Liver (tissue), 9 donors: ENCODE data around the gene ANGPT4. TPM values are rescaled to one million over a fixed set of nuclear protein-coding genes. Genes with fewer than 3 reads are reported as not detected.
A peak's percentile ranks its signal among the peaks of the same experiment; 100 is the strongest.

Experiments used
- DNase-seq: peaks from one replicate; pipeline ENCODE4 v3.0.0-alpha.2; 2017; ENCODE audit warnings: low spot score
- H3K27ac ChIP-seq, 2 donors: one replicate each; pipeline ENCODE4 v1.7.0; 2013; ENCODE audit warnings: inconsistent platforms in 2 of 2, low read length in 2 of 2, control low read depth in 1 of 2, low read depth in 1 of 2, mild to moderate bottlenecking in 1 of 2
- H3K27me3 ChIP-seq, 4 donors: one replicate each; pipeline versions ENCODE4 v1.6.1 to v1.7.0; 2013; ENCODE audit warnings: low read length in 3 of 4, inconsistent platforms in 1 of 4, mild to moderate bottlenecking in 1 of 4, moderate library complexity in 1 of 4; ENCODE audit not compliant: control insufficient read depth in 4 of 4, insufficient read depth in 4 of 4
- H3K36me3 ChIP-seq, 4 donors: one replicate each; pipeline versions ENCODE4 v1.6.1 to v1.7.0; 2013; ENCODE audit warnings: low read length in 3 of 4, mild to moderate bottlenecking in 3 of 4, low read depth in 1 of 4, moderate library complexity in 1 of 4; ENCODE audit not compliant: control insufficient read depth in 4 of 4, insufficient read depth in 3 of 4
- H3K4me1 ChIP-seq, 4 donors: one replicate each; pipeline versions ENCODE4 v1.6.1 to v1.7.0; 2013; ENCODE audit warnings: low read length in 3 of 4, mild to moderate bottlenecking in 3 of 4, moderate library complexity in 1 of 4; ENCODE audit not compliant: control insufficient read depth in 4 of 4, insufficient read depth in 4 of 4
- H3K4me3 ChIP-seq, 3 donors: one replicate each; pipeline versions ENCODE4 v1.6.1 to v1.7.0; 2013; ENCODE audit warnings: low read length in 3 of 3, control low read depth in 1 of 3, low read depth in 1 of 3, mild to moderate bottlenecking in 1 of 3
- H3K9ac ChIP-seq, 2 donors: one replicate each; pipeline ENCODE4 v1.7.0; 2013; ENCODE audit warnings: low read length in 2 of 2, mild to moderate bottlenecking in 2 of 2, moderate library complexity in 2 of 2, control low read depth in 1 of 2, low read depth in 1 of 2
- H3K9me3 ChIP-seq, 4 donors: one replicate each; pipeline versions ENCODE4 v1.6.1 to v1.7.0; 2013; ENCODE audit warnings: low read length in 3 of 4; ENCODE audit not compliant: control insufficient read depth in 4 of 4
- ATF3 ChIP-seq: IDR thresholded peaks from 2 replicates; pipeline ENCODE4 v1.6.1; 2016; ENCODE audit warnings: antibody characterized with exemption
- EGR1 ChIP-seq, 2 donors: IDR thresholded peaks; 2 replicates each; pipeline ENCODE4 v1.6.1; 2016 to 2018; ENCODE audit warnings: antibody characterized with exemption in 2 of 2, low read depth in 2 of 2
- HNF4G ChIP-seq: IDR thresholded peaks from 2 replicates; pipeline ENCODE4 v1.6.1; 2016; ENCODE audit warnings: antibody characterized with exemption
- JUND ChIP-seq, 2 donors: IDR thresholded peaks; 2 replicates each; pipeline ENCODE4 v1.6.1; 2016; ENCODE audit warnings: antibody characterized with exemption in 2 of 2
- MAX ChIP-seq: IDR thresholded peaks from 2 replicates; pipeline ENCODE4 v1.6.1; 2016; ENCODE audit warnings: antibody characterized with exemption
- NR2F2 ChIP-seq: IDR thresholded peaks from 2 replicates; pipeline ENCODE4 v1.6.1; 2016; ENCODE audit warnings: antibody characterized with exemption
- REST ChIP-seq: IDR thresholded peaks from 2 replicates; pipeline ENCODE4 v1.6.1; 2016; ENCODE audit warnings: antibody characterized with exemption, mild to moderate bottlenecking
- SP1 ChIP-seq: IDR thresholded peaks from 2 replicates; pipeline ENCODE4 v1.6.1; 2018; ENCODE audit warnings: antibody characterized with exemption, mild to moderate bottlenecking
- TAF1 ChIP-seq: conservative IDR thresholded peaks from 2 replicates; pipeline ENCODE4 v1.6.1; 2016; ENCODE audit warnings: antibody characterized with exemption, mild to moderate bottlenecking
- YY1 ChIP-seq: IDR thresholded peaks from 2 replicates; pipeline ENCODE4 v1.6.1; 2016; ENCODE audit warnings: antibody characterized with exemption, mild to moderate bottlenecking
- ZBTB33 ChIP-seq: IDR thresholded peaks from 2 replicates; pipeline ENCODE4 v1.6.1; 2016; ENCODE audit warnings: antibody characterized with exemption
- WGBS: extraction: QIAGEN DNeasy Blood & Tissue Kit; methylation state at CpG from one replicate; pipeline ENCODE4 v1.1.7; 2013; 5-methylcytosine and 5-hydroxymethylcytosine counted together
- polyA plus RNA-seq, 2 donors: library from polyadenylated mRNA; stranded (reverse) in 1 of 2; unstranded in 1 of 2; fragments of 200-250 nt in 1 of 2; fragments of >200 nt in 1 of 2; fragmentation: Nextera tagmentation in 1 of 2; extraction: Ambion mirVana in 1 of 2; gene quantifications; one replicate each; pipeline versions ENCODE4 v1.2.1 to v1.2.3, GENCODE V29; 2013 to 2015
- total RNA-seq, 2 donors: library from RNA; depleted of rRNA; stranded (reverse); fragments of >200 nt; gene quantifications; one replicate each; pipeline ENCODE4 v1.2.3, GENCODE V29; 2014
- donor health status: healthy.
- donor health status: healthy.
- donor health status: healthy.
- donor health status: healthy.
- donor health status: healthy.

Gene ANGPT4
- total and polyA plus RNA-seq, 4 donors, result 0.05 to 0.13 (median 0.08) TPM

GRCh38 chr20:925516-925915, 9.4 kb upstream of the ANGPT4 start:
- Histone ChIP-seq H3K27me3 (no peaks in the 10 kb centered on the region), H3K36me3 (no peaks in the 10 kb centered on the region), H3K9me3 (no peaks in the 10 kb centered on the region), H3K4me3 (no peak overlapping the region), H3K27ac (no peak overlapping the region), H3K9ac (no peak overlapping the region), H3K4me1 (no peaks in the 10 kb centered on the region)
- 91% methylated on average over 9 of the region's 9 CpGs for WGBS
- no peak for DNase-seq
- no peak for TF ChIP-seq JUND (IDR thresholded peaks at IDR 0.05)
- TF ChIP-seq ATF3, result no peak
- TF ChIP-seq NR2F2, result no peak
- TF ChIP-seq YY1, result no peak
- TF ChIP-seq TAF1, result no peak

- Histone ChIP-seq H3K9me3 (no peaks in the 10 kb centered on the region), H3K27me3 (no peaks in the 10 kb centered on the region), H3K36me3 (no peaks in the 10 kb centered on the region), H3K27ac (no peak overlapping the region), H3K4me1 (no peaks in the 10 kb centered on the region), H3K9ac (no peak overlapping the region), H3K4me3 (no peak overlapping the region)
- no peak for DNase-seq
- TF ChIP-seq ZBTB33 (no peak), ATF3 (no peak), SP1 (no peak), EGR1 (IDR thresholded peaks at IDR 0.05; ENCODE audit: low read depth in 2 of 2) (no peak), HNF4G (no peak), MAX (no peak), REST (no peak)
Observed at GRCh38 chr20:924639-925038, 8.5 kb upstream of the ANGPT4 start.

- H3K27me3 ChIP-seq, result no peaks in the 10 kb centered on the region
- WGBS, result 71% methylated on average over 4 of the region's 4 CpGs
- no peak overlapping the region for H3K27ac ChIP-seq
- H3K9ac ChIP-seq, result no peak overlapping the region
- no peaks in the 10 kb centered on the region for H3K4me1 ChIP-seq
- DNase-seq, result no peak
- H3K4me3 ChIP-seq, result no peak overlapping the region
- no peaks in the 10 kb centered on the region for H3K9me3 ChIP-seq
- peak; percentile 77 for TF ChIP-seq NR2F2
- no peak for TF ChIP-seq ATF3
- H3K36me3 ChIP-seq, result no peaks in the 10 kb centered on the region
Observed at GRCh38 chr20:922781-923180, 6.6 kb upstream of the ANGPT4 start.
